ENCODE data around the gene TUBA3C.

Gene TUBA3C

DNA sequence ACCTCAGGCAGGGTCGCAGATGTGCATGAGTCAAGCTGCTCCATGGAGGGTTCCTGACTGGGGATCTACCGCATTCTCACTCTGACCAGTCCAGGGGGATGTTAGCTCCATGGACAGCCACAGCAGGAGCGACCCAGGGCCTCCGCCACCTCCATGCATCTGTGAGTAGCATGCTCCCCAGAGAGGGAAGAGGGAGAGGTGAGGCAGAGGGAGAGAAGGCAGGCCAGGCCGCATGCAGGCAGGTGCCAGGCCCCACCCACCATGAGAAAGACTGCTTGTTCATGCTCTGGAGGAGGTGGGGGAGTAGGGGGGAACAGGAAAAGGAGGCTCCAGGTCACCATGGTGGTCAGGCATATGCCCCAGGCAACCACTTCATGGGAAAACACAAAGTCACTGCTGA lies 20.3 kb downstream of the TUBA3C start:
- Histone ChIP-seq H3K9ac (no peak overlapping the region), H3K4me1 (no peaks in the 10 kb centered on the region), H3K36me3 (ENCODE audit: control insufficient read depth, insufficient read depth, low read length) (no peaks in the 10 kb centered on the region), H3K79me2 (no peaks in the 10 kb centered on the region), H3K4me2 (ENCODE audit: low read length) (no peak overlapping the region), H3K27ac (no peak overlapping the region), H3K27me3 (ENCODE audit: control insufficient read depth, insufficient read depth, low read length) (no peaks in the 10 kb centered on the region), H3K4me3 (ENCODE audit: low read depth, low read length) (no peak overlapping the region), H2AFZ (no peak overlapping the region), H3K9me3 (ENCODE audit: control insufficient read depth, low read length) (no peaks in the 10 kb centered on the region)
- TF ChIP-seq, protein P1, sequence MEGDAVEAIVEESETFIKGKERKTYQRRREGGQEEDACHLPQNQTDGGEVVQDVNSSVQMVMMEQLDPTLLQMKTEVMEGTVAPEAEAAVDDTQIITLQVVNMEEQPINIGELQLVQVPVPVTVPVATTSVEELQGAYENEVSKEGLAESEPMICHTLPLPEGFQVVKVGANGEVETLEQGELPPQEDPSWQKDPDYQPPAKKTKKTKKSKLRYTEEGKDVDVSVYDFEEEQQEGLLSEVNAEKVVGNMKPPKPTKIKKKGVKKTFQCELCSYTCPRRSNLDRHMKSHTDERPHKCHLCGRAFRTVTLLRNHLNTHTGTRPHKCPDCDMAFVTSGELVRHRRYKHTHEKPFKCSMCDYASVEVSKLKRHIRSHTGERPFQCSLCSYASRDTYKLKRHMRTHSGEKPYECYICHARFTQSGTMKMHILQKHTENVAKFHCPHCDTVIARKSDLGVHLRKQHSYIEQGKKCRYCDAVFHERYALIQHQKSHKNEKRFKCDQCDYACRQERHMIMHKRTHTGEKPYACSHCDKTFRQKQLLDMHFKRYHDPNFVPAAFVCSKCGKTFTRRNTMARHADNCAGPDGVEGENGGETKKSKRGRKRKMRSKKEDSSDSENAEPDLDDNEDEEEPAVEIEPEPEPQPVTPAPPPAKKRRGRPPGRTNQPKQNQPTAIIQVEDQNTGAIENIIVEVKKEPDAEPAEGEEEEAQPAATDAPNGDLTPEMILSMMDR (IDR thresholded peaks at IDR 0.05): no peak

DNA sequence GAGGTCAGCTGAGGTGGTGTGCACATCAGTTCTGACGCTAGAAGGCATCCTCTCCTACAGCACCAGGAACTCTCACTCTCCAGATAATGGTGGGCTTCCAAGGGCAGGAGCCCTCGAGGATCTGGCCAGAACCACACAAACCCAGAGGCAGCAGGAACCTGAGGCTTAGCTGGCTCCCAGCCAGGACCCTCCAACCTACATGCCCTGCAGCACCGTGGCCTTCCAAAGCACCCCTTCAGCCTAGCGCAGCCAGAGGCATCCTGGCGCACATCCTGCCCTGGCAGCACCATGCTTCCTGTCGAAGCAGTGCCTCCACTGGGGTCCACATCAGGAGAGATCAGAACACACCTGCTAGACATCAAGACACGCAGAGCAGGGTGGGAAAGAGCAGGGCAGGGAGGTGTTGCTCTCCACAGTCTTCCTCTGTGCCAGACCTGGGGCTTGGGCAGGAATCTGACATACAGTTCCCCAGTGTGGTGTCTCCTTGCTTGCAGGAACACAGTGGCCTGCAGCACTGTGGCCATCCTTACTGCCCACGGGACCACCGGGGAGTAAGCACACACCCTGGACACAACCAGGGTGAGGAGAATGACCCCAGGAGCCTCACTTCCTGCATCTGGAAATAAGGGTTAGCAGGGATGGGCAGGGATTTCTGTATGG lies 21.7 kb downstream of the TUBA3C start:
- Histone ChIP-seq H3K4me2 (ENCODE audit: low read length) (no peak overlapping the region), H3K36me3 (ENCODE audit: control insufficient read depth, insufficient read depth, low read length) (no peaks in the 10 kb centered on the region), H3K4me1 (no peaks in the 10 kb centered on the region), H3K4me3 (ENCODE audit: low read depth, low read length) (no peak overlapping the region), H3K27ac (no peak overlapping the region), H3K79me2 (no peaks in the 10 kb centered on the region), H3K9me3 (ENCODE audit: control insufficient read depth, low read length) (no peaks in the 10 kb centered on the region), H3K9ac (no peak overlapping the region), H3K27me3 (ENCODE audit: control insufficient read depth, insufficient read depth, low read length) (no peaks in the 10 kb centered on the region), H2AFZ (no peak overlapping the region)
- TF ChIP-seq, protein P1 (IDR thresholded peaks at IDR 0.05): no peak

DNA sequence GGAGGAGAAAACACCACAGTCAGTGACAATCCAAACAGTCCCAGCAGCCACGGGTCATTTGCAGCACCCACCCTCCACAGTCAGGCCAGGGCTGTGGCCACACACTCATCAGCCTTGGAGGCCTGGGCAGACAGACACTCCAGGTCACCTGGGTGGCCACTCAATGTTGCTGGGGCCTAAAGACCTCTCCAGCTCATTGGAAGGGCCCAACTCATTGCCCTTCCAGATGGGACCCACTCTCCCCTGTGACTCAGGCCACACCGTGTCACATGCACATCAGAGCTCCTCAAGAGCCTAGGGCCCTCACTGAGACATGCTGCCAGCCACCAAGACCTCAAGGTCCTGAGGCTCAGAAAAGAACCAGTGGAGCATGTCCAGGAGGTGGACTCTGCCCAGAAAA lies 22.4 kb downstream of the TUBA3C start:
- Histone ChIP-seq H3K4me1 (no peaks in the 10 kb centered on the region), H3K27ac (no peak overlapping the region), H3K4me3 (ENCODE audit: low read depth, low read length) (no peak overlapping the region), H3K9me3 (ENCODE audit: control insufficient read depth, low read length) (no peaks in the 10 kb centered on the region), H2AFZ (no peak overlapping the region), H3K79me2 (no peaks in the 10 kb centered on the region), H3K9ac (no peak overlapping the region), H3K36me3 (ENCODE audit: control insufficient read depth, insufficient read depth, low read length) (no peaks in the 10 kb centered on the region), H3K4me2 (ENCODE audit: low read length) (no peak overlapping the region), H3K27me3 (ENCODE audit: control insufficient read depth, insufficient read depth, low read length) (no peaks in the 10 kb centered on the region)
- TF ChIP-seq, protein P1 (IDR thresholded peaks at IDR 0.05): no peak

DNA sequence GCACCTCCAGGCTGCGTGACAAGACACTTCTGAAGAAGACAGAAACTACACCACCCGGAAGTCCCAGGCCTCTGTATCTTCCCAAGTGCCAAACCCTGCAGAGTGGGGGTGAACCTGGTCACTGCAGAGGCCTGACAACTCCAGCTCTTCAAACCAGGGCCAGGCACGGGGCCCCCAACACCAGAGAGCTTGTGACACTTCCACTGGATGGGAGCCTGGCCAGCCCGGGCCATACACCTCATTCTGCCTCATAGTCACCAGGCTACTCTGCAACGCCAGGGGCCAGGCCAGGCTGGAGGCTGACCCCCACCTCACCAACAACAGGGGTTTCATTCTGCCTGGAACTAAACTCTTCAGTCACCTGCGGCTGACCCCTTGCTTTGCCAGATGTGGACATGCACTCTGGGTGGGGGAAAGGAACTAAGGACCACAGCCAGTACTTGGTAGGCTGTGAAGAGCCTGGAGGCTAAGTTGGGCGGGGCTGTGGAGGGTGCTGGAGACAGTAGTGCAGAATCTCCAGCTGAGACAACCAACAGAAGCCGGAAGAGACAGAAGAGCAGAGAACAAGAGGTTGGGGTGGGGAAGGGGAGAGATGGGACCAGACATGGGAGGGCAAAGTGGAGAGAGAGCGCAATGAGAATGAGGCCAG lies 23.0 kb downstream of the TUBA3C start:
- no peak overlapping the region for H3K4me3 ChIP-seq (ENCODE audit: low read depth, low read length)
- H3K9me3 ChIP-seq (ENCODE audit: control insufficient read depth, low read length): no peaks in the 10 kb centered on the region
- no peak overlapping the region for H3K4me2 ChIP-seq (ENCODE audit: low read length)
- no peak overlapping the region for H2AFZ ChIP-seq
- H3K9ac ChIP-seq: no peak overlapping the region
- TF ChIP-seq, protein P1 (IDR thresholded peaks at IDR 0.05): no peak
- H3K27ac ChIP-seq: no peak overlapping the region
- no peaks in the 10 kb centered on the region for H3K27me3 ChIP-seq (ENCODE audit: control insufficient read depth, insufficient read depth, low read length)
- H3K79me2 ChIP-seq: no peaks in the 10 kb centered on the region
- H3K36me3 ChIP-seq (ENCODE audit: control insufficient read depth, insufficient read depth, low read length): no peaks in the 10 kb centered on the region
- H3K4me1 ChIP-seq: no peaks in the 10 kb centered on the region

DNA sequence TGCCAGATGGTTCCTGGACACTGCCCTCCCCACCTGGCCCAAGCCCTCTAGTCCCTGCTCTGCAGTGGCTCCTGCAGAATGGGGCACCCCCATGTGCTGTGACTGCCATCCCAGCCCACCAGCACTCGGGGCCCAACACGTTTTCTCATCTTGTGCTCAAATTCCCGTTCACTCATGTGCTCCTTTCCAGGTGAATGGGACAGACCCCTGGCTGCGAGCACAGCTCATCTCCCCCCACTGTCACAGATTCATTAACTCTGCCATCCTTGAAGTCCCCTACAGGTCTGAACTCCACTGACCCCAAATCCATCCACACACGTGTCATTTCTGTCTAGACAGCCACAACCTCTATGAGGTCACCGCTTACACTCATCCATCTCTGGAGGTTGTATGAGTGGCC lies 23.6 kb downstream of the TUBA3C start:
- H3K27ac ChIP-seq: no peak overlapping the region
- no peak overlapping the region for H3K4me2 ChIP-seq (ENCODE audit: low read length)
- H3K36me3 ChIP-seq (ENCODE audit: control insufficient read depth, insufficient read depth, low read length): no peaks in the 10 kb centered on the region
- H3K9ac ChIP-seq: no peak overlapping the region
- no peaks in the 10 kb centered on the region for H3K79me2 ChIP-seq
- H2AFZ ChIP-seq: no peak overlapping the region
- no peak overlapping the region for H3K4me3 ChIP-seq (ENCODE audit: low read depth, low read length)
- H3K27me3 ChIP-seq (ENCODE audit: control insufficient read depth, insufficient read depth, low read length): no peaks in the 10 kb centered on the region
- H3K4me1 ChIP-seq: no peaks in the 10 kb centered on the region
- TF ChIP-seq, protein P1 (IDR thresholded peaks at IDR 0.05): no peak
- H3K9me3 ChIP-seq (ENCODE audit: control insufficient read depth, low read length): no peaks in the 10 kb centered on the region
